LNCaP clone FGC (cell line): ENCODE results near the gene LRRIQ1.

Experiments
- DNase-seq: peaks from one replicate; pipeline ENCODE4 v3.0.0-alpha.2; 2011; ENCODE audit warnings: low read depth
- H3K4me3 ChIP-seq: 2 replicates; pipeline ENCODE4 v1.5.1; 2011; ENCODE audit warnings: mild to moderate bottlenecking, low read depth, low read length, control low read depth
- CTCF ChIP-seq: IDR thresholded peaks from 2 replicates; pipeline ENCODE4 v1.5.1; 2012; ENCODE audit warnings: mild to moderate bottlenecking; ENCODE audit not compliant: control insufficient read depth, insufficient read depth; ENCODE audit errors: extremely low read depth

Gene LRRIQ1

GRCh38 chr12:85281636-85282312, 245.6 kb downstream of the LRRIQ1 start:
- no peak overlapping the region for H3K4me3 ChIP-seq
- no peak for TF ChIP-seq CTCF
- DNase-seq, result no peak

GRCh38 chr12:85283560-85283959, 247.4 kb downstream of the LRRIQ1 start:
- no peak for TF ChIP-seq CTCF
- no peak for DNase-seq
- no peak overlapping the region for H3K4me3 ChIP-seq
